Activated CD8-positive, alpha-beta T cell treated with anti-CD3 and anti-CD28 coated beads for 36 hours (primary cell): ENCODE data around the gene TCL1B. TPM values are rescaled to one million over a fixed set of nuclear protein-coding genes. Genes with fewer than 3 reads are reported as not detected.

Source experiments
- ATAC-seq: fragments of 200-7000 bp; cut with Tn5 transposase; one replicate; pipeline ENCODE4 v1.10.0; 2021; ENCODE audit warnings: mild to moderate bottlenecking, moderate library complexity
- CTCF ChIA-PET: fragments of 350-600 bp; sonication (Branson Sonifier 250); formaldehyde crosslinking; loops from one replicate; lab custom pipeline; 2021; ENCODE audit warnings: antibody characterized with exemption; lab: Charles Lee
- POLR2A ChIA-PET: fragments of 350-600 bp; sonication (Branson Sonifier 250); formaldehyde crosslinking; loops from one replicate; lab custom pipeline; 2021; ENCODE audit warnings: antibody characterized with exemption; lab: Charles Lee
- DNase-seq: peaks from one replicate; pipeline ENCODE4 v3.0.0-alpha.2; 2020
- H3K27ac Mint-ChIP-seq: one replicate; pipeline ENCODE4 v1.8.0; 2021; ENCODE audit warnings: mild to moderate bottlenecking, mixed read lengths
- H3K27me3 Mint-ChIP-seq: one replicate; pipeline ENCODE4 v1.8.0; 2021; ENCODE audit warnings: mixed read lengths
- H3K36me3 Mint-ChIP-seq: one replicate; pipeline ENCODE4 v1.8.0; 2021; ENCODE audit warnings: low read depth, mixed read lengths
- H3K4me1 Mint-ChIP-seq: one replicate; pipeline ENCODE4 v1.8.0; 2021; ENCODE audit warnings: low read depth, mixed read lengths
- H3K4me3 Mint-ChIP-seq: one replicate; pipeline ENCODE4 v1.8.0; 2021; ENCODE audit warnings: mild to moderate bottlenecking, moderate library complexity, mixed read lengths
- H3K9me3 Mint-ChIP-seq: one replicate; pipeline ENCODE4 v1.8.0; 2021; ENCODE audit warnings: mixed read lengths
- intact Hi-C: fragments of 100-400 bp; cut with micrococcal nuclease; formaldehyde crosslinking; loops from one replicate; pipeline ENCODE4 v1.10.0; 2022
- total RNA-seq, 2 experiments: library from RNA; stranded (reverse); gene quantifications; one replicate each; pipeline ENCODE4 v1.2.3, GENCODE V29; 2021
- TF ChIP-seq, protein P1 (sequence below): fragments of 200-600 bp; IDR thresholded peaks from one replicate; pipeline ENCODE4 v1.8.0; 2022; ENCODE audit warnings: antibody characterized with exemption, mild to moderate bottlenecking

TCL1B gene
- total RNA-seq, 2 experiments from 2014 or later, result not detected

DNA sequence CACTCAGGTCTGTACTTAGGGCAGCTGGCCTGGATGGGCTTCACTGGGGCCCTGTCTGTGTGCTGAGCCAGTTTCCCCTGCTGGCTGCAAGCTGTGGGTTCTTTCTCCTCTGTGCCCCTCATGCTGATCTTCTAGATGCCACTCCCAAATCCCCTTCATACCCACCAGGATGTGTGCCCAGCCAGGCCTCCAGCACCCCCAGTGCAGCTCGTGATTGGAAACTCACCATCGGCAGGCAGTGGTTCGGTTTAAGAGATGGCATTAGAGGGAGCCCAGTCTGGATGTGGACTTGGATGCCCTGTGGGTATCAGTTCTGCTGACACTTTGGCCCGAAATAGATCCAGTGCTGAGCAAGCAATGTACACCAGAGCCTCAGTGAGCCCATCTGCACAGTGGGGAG lies 5.9 kb downstream of the TCL1B start:
- Mint-ChIP-seq H3K9me3 (no peaks in the 10 kb centered on the region), H3K27me3 (peaks cover 15% of the 10 kb centered on the region), H3K4me3 (no peak overlapping the region), H3K4me1 (no peaks in the 10 kb centered on the region), H3K36me3 (no peaks in the 10 kb centered on the region), H3K27ac (no peak overlapping the region)
- ChIA-PET POLR2A (no interaction called here), CTCF (no interaction called here)
- ATAC-seq (no peak), DNase-seq (no peak)
- TF ChIP-seq, protein P1, sequence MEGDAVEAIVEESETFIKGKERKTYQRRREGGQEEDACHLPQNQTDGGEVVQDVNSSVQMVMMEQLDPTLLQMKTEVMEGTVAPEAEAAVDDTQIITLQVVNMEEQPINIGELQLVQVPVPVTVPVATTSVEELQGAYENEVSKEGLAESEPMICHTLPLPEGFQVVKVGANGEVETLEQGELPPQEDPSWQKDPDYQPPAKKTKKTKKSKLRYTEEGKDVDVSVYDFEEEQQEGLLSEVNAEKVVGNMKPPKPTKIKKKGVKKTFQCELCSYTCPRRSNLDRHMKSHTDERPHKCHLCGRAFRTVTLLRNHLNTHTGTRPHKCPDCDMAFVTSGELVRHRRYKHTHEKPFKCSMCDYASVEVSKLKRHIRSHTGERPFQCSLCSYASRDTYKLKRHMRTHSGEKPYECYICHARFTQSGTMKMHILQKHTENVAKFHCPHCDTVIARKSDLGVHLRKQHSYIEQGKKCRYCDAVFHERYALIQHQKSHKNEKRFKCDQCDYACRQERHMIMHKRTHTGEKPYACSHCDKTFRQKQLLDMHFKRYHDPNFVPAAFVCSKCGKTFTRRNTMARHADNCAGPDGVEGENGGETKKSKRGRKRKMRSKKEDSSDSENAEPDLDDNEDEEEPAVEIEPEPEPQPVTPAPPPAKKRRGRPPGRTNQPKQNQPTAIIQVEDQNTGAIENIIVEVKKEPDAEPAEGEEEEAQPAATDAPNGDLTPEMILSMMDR, result no peak
- intact Hi-C loops, result no loop called here

DNA sequence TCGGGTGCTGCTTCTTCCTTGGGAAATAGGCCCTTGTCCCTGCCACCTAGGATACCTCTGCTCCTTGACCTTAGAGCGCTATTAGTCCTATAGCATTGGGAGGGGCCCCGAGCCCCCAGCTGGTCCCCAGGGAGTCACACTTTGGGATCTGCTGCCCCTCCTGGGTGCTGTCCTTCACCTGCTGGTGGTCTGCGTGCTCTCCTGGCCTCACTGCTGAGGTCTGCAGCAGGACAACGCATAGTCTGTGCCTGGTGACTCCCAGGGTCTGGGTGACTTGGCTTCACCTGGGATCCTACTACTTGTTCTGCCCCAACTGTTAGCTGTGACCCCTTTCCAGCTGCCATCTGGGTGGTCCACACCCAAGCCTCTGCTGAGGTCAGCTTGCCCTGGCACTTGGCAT lies 8.8 kb downstream of the TCL1B start:
- H3K27me3 Mint-ChIP-seq, result peaks cover 21% of the 10 kb centered on the region
- intact Hi-C loops, result no loop called here
- ATAC-seq (no peak), DNase-seq (no peak)
- no peaks in the 10 kb centered on the region for H3K36me3 Mint-ChIP-seq
- POLR2A ChIA-PET, result no interaction called here
- no peak overlapping the region for H3K4me3 Mint-ChIP-seq
- H3K4me1 Mint-ChIP-seq, result peaks cover 6% of the 10 kb centered on the region
- CTCF ChIA-PET, result no interaction called here
- H3K9me3 Mint-ChIP-seq, result no peaks in the 10 kb centered on the region
- TF ChIP-seq, protein P1, result no peak
- no peak overlapping the region for H3K27ac Mint-ChIP-seq

DNA sequence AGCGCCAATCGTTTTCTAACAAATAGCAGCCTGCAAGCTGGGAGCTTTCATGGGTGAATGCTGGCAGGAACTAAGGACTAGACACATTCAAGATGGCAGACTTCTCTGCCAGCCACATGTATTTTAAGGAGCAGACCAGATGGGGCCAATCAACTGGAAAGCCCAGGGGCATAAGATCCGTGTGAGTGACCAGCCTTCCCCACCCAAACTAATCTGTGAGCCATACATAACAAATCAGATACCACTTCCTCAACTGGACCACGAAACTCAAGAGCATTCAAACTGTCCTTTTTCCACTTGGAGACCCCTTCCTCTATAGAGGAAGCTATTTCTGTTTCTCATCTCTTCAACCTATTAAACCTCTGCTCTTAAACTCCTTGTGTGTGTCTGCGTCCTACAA lies 9.7 kb downstream of the TCL1B start:
- CTCF ChIA-PET, result no interaction called here
- TF ChIP-seq, protein P1, result no peak
- Mint-ChIP-seq H3K27ac (no peak overlapping the region), H3K36me3 (no peaks in the 10 kb centered on the region), H3K4me1 (peaks cover 6% of the 10 kb centered on the region), H3K27me3 (peaks cover 23% of the 10 kb centered on the region), H3K9me3 (no peaks in the 10 kb centered on the region), H3K4me3 (no peak overlapping the region)
- intact Hi-C loops, result no loop called here
- POLR2A ChIA-PET, result no interaction called here
- no peak for ATAC-seq
- no peak for DNase-seq

DNA sequence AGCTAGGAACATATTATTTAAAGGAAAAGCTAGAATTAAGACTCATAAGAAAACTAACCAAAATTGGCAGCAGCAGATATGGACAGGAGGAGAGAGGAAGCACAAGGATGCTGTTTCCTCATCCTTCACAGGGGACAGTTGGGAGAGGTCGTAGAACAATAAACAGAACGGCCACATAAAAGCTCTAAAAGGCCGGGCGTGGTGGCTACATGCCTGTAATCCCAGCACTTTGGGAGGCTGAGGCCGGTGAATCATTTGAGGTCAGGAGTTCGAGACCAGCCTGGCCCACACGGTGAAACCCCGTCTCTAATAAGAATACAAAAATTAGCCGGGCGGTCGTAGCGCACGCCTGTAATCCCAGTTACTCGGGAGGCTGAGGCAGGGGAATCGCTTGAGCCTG lies 10.5 kb downstream of the TCL1B start:
- Mint-ChIP-seq H3K4me3 (no peak overlapping the region), H3K9me3 (no peaks in the 10 kb centered on the region), H3K4me1 (peaks cover 6% of the 10 kb centered on the region), H3K27me3 (peaks cover 24% of the 10 kb centered on the region), H3K36me3 (no peaks in the 10 kb centered on the region), H3K27ac (no peak overlapping the region)
- POLR2A ChIA-PET, result no interaction called here
- intact Hi-C loops, result no loop called here
- ATAC-seq, result no peak
- DNase-seq, result no peak
- TF ChIP-seq, protein P1, result no peak
- CTCF ChIA-PET, result no interaction called here

DNA sequence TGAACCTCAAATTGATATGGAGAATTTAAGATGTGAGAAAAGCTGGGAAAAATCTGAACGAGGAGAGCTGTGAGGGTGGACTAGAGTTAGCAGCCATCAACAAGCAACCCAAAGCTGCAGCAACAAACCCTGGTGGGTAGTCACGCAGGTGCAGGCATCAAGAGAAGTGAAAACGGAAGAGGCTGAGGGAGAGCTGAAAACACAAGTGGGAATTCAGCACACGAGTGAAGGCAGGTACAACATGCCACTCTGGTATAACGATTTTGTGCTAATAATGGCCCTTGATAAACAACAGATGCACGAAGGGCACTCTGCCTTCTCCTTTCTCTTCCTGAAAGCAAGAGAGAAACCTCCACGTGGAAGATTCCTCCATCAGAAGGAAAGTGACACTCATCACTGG lies 11.5 kb downstream of the TCL1B start:
- H3K27me3 Mint-ChIP-seq, result peaks cover 23% of the 10 kb centered on the region
- DNase-seq (no peak), ATAC-seq (no peak)
- H3K4me1 Mint-ChIP-seq, result peaks cover 6% of the 10 kb centered on the region
- H3K9me3 Mint-ChIP-seq, result no peaks in the 10 kb centered on the region
- intact Hi-C loops, result no loop called here
- H3K27ac Mint-ChIP-seq, result no peak overlapping the region
- no peaks in the 10 kb centered on the region for H3K36me3 Mint-ChIP-seq
- TF ChIP-seq, protein P1, result no peak
- ChIA-PET POLR2A (no interaction called here), CTCF (no interaction called here)
- no peak overlapping the region for H3K4me3 Mint-ChIP-seq
